ENCODE data around the gene CACNA2D4.
A peak's percentile ranks its signal among the peaks of the same experiment; 100 is the strongest.
"Not testable (repeated sequence)": the region's sequence is repeated elsewhere in the genome, so short reads cannot be mapped to it uniquely, and the experiment has no call there.

Gene CACNA2D4

DNA sequence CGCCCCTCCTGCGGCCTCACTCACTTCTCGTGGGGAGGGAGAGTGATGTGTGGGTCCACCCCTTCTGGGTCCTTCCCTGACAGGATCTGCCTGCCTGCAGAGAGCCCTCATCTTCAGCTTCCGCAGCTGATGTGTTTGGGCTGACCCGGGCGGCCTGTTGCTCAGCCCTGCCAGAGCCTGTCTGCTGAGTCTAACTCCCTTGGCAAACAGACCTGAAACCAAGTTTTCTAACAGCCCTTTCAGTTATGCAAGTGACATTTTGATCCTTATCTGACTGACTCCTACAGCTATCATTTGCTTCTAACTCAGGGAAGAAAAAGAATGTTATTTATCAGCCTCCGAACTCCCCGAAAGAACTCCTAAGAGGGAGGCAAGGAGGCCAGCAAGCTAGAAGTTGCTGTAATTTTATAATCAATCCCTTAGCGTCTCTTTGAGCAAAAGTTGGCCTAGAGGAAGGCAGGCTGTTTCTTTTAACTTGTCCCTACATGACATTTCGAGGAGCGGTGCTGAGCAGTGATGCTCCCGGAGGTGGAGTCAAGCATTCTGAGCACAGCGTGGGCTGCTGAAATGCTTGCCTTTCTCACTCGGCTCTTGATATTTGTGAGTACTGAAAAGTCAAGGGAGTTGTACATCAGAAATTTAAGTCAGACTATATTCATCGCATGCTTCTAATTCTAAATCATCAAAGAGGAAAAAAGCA is 31.5 kb upstream of the CACNA2D4 start:
- TF ChIP-seq, protein P1, sequence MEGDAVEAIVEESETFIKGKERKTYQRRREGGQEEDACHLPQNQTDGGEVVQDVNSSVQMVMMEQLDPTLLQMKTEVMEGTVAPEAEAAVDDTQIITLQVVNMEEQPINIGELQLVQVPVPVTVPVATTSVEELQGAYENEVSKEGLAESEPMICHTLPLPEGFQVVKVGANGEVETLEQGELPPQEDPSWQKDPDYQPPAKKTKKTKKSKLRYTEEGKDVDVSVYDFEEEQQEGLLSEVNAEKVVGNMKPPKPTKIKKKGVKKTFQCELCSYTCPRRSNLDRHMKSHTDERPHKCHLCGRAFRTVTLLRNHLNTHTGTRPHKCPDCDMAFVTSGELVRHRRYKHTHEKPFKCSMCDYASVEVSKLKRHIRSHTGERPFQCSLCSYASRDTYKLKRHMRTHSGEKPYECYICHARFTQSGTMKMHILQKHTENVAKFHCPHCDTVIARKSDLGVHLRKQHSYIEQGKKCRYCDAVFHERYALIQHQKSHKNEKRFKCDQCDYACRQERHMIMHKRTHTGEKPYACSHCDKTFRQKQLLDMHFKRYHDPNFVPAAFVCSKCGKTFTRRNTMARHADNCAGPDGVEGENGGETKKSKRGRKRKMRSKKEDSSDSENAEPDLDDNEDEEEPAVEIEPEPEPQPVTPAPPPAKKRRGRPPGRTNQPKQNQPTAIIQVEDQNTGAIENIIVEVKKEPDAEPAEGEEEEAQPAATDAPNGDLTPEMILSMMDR (IDR thresholded peaks at IDR 0.05; ENCODE audit: low read depth, low read length): no peak
- H3K4me3 ChIP-seq (ENCODE audit: low read depth, low read length): no peak overlapping the region

- no peak overlapping the region for H3K4me3 ChIP-seq (ENCODE audit: low read depth, low read length)
- TF ChIP-seq, protein P1 (IDR thresholded peaks at IDR 0.05; ENCODE audit: low read depth, low read length): no peak
These were observed 30.4 kb upstream of the CACNA2D4 start for GRCh38 chr12:1948883-1949282.

GRCh38 chr12:1947081-1947480 is 28.6 kb upstream of the CACNA2D4 start:
- no peak overlapping the region for H3K4me3 ChIP-seq (ENCODE audit: low read depth, low read length)
- TF ChIP-seq, protein P1 (IDR thresholded peaks at IDR 0.05; ENCODE audit: low read depth, low read length): no peak

DNA sequence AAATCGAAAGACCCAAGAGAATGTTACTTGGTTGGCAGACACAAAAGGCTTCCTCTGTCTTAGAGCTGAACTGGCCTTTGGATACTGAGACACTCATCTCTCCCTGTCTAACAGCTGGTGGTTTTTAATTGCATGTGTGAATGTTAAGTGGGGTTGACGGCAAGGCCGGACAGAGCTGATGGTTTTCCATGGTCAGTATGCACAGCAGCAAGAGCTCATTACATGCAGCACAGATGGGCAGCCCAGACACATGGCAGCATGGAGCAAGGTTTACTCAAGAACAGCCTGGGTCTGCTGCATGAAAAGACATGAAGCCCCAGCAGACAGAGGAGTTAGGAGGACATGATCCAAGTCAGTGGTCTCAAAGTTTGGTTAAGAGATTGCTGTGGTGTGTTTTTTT is 27.8 kb upstream of the CACNA2D4 start:
- no peak overlapping the region for H3K4me3 ChIP-seq (ENCODE audit: low read depth, low read length)
- TF ChIP-seq, protein P1 (IDR thresholded peaks at IDR 0.05; ENCODE audit: low read depth, low read length): no peak

DNA sequence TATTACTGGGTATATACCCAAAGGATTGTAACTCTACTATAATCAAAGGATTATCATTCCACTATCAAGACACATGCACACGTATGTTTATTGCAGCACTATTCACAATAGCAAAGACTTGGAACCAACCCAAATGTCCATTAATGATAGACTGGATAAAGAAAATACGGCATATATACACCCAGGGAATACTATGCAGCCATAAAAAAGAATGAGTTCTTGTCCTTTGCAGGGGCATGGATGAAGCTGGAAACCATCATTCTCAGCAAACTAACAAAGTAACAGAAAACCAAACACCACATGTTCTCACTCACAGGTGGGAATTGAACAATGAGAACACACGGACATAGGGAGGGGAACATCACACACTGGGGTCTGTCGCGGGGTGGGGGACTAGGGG is 27.1 kb upstream of the CACNA2D4 start:
- not testable (repeated sequence) for H3K4me3 ChIP-seq (ENCODE audit: low read depth, low read length)

DNA sequence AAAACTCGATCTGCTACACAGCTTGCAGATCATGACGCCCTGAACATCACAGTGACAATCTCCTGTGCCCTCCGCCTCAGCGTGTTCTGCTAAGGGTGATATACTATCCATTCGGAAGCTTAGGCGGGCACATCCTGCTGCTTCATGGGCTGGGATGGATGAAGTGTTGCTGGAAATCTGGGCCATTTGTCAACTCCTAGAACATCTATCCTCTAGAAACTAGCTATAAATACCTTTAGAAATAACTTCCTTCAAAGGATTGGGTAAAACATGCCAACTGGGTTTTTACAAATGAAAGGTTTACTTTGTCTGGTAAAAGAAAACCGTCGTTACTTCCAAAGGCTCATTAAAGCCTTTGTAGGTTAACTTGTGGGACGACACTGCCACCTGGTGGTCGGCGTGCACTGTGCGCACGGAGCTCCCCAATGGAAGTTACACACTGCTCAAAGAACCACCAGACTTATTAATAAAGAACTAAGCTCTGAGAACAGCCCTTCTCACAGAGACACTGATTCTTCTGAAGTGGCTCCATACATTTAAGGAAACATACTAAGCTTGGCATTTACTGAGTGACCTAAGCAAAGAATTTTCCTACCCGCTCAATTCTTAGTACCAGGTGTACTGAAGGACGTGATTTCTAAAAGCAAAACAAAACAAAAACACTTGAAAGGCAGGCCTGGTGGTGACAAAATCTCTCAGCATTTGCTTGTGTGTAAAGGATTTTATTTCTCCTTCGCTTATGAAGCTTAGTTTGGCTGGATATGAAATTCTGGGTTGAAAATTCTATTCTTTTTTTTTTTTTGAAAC is 21.6 kb upstream of the CACNA2D4 start:
- TF ChIP-seq, protein P1 (IDR thresholded peaks at IDR 0.05; ENCODE audit: low read depth, low read length): peak; percentile 89
- H3K4me3 ChIP-seq (ENCODE audit: low read depth, low read length): no peak overlapping the region

DNA sequence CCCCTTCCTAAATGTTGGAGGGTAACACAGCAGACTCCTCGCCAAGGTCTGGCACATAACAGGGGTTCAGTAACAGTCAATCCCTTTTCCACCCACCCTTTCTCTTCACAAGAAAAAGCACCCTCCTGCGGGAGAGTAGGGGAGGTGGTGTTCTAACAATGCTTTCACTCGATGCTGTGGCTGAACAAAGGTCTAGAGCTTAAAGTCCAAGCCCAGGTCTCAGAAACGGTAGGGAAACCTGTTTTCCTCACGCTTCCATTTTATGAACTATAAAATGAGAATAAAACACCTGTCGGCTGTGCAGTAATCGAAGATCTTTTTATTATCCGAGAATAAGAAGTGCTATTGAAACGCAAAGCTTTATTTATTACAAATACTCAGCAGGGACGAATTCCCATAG is 20.9 kb upstream of the CACNA2D4 start:
- TF ChIP-seq, protein P1 (IDR thresholded peaks at IDR 0.05; ENCODE audit: low read depth, low read length): no peak
- H3K4me3 ChIP-seq (ENCODE audit: low read depth, low read length): no peak overlapping the region
